T-helper 1 cell treated with Interleukin-12 subunit alpha and Interleukin-12 subunit beta and Interleukin-4 antibody, amounts not matched to agents 30 μg/mL and 1 μg/mL, for 36 hours (primary cell): Measurements from ENCODE around the gene NOTCH1.

Source experiments
- H3K27ac Mint-ChIP-seq: one replicate; pipeline ENCODE4 v1.8.0; 2021; ENCODE audit warnings: mild to moderate bottlenecking, mixed read lengths
- H3K27me3 Mint-ChIP-seq: one replicate; pipeline ENCODE4 v1.8.0; 2021; ENCODE audit warnings: low read depth, mixed read lengths
- H3K36me3 Mint-ChIP-seq: one replicate; pipeline ENCODE4 v1.8.0; 2021; ENCODE audit warnings: low read depth, mixed read lengths
- H3K4me1 Mint-ChIP-seq: one replicate; pipeline ENCODE4 v1.8.0; 2021; ENCODE audit warnings: low read depth, mixed read lengths
- H3K4me3 Mint-ChIP-seq: one replicate; pipeline ENCODE4 v1.8.0; 2021; ENCODE audit warnings: mild to moderate bottlenecking, moderate library complexity, mixed read lengths
- H3K9me3 Mint-ChIP-seq: one replicate; pipeline ENCODE4 v1.8.0; 2021; ENCODE audit warnings: mixed read lengths

NOTCH1 gene

GRCh38 chr9:136484153-136485048 lies 61.4 kb downstream of the NOTCH1 start:
- H3K27me3 Mint-ChIP-seq, result peaks cover 8% of the 10 kb centered on the region
- H3K27ac Mint-ChIP-seq, result no peak overlapping the region
- peaks cover 18% of the 10 kb centered on the region for H3K4me1 Mint-ChIP-seq
- H3K36me3 Mint-ChIP-seq, result peaks cover 4% of the 10 kb centered on the region
- no peaks in the 10 kb centered on the region for H3K9me3 Mint-ChIP-seq
- peak overlapping the region; percentile 56 for H3K4me3 Mint-ChIP-seq

GRCh38 chr9:136483589-136484152 lies 62.2 kb downstream of the NOTCH1 start:
- peak overlapping the region; percentile 97 for H3K4me3 Mint-ChIP-seq
- H3K27me3 Mint-ChIP-seq, result peaks cover 8% of the 10 kb centered on the region
- peak overlapping the region; percentile 97 for H3K27ac Mint-ChIP-seq
- peaks cover 18% of the 10 kb centered on the region for H3K4me1 Mint-ChIP-seq
- H3K36me3 Mint-ChIP-seq, result peaks cover 4% of the 10 kb centered on the region
- no peaks in the 10 kb centered on the region for H3K9me3 Mint-ChIP-seq

GRCh38 chr9:136482793-136483588 lies 62.9 kb downstream of the NOTCH1 start, which contains the start of gene SEC16A:
Gene SEC16A (minus strand): TSS chr9:136483040. CDS start chr9:136477615, 5,425 bp downstream.
- peaks cover 21% of the 10 kb centered on the region for H3K4me1 Mint-ChIP-seq
- H3K36me3 Mint-ChIP-seq, result peaks cover 4% of the 10 kb centered on the region
- no peaks in the 10 kb centered on the region for H3K9me3 Mint-ChIP-seq

GRCh38 chr9:136482046-136482792 lies 63.6 kb downstream of the NOTCH1 start:
- H3K36me3 Mint-ChIP-seq, result peaks cover 6% of the 10 kb centered on the region
- peak overlapping the region; percentile 93 for H3K4me3 Mint-ChIP-seq
- H3K9me3 Mint-ChIP-seq, result no peaks in the 10 kb centered on the region
- peaks cover 1% of the 10 kb centered on the region for H3K27me3 Mint-ChIP-seq
- H3K27ac Mint-ChIP-seq, result peak overlapping the region; percentile 88
- peaks cover 22% of the 10 kb centered on the region for H3K4me1 Mint-ChIP-seq

More at GRCh38 chr9:136482793-136483588, 62.9 kb downstream of the NOTCH1 start, which contains the start of gene SEC16A:
- peaks cover 8% of the 10 kb centered on the region for H3K27me3 Mint-ChIP-seq
- H3K4me3 Mint-ChIP-seq, result peak within 1 kb of the TSS; percentile 97
- H3K27ac Mint-ChIP-seq, result peak within 1 kb of the TSS; percentile 97

GRCh38 chr9:136481558-136481957 lies 64.3 kb downstream of the NOTCH1 start:
- H3K27me3 Mint-ChIP-seq, result no peaks in the 10 kb centered on the region
- H3K9me3 Mint-ChIP-seq, result no peaks in the 10 kb centered on the region
- H3K27ac Mint-ChIP-seq, result peak overlapping the region; percentile 88
- peak overlapping the region; percentile 93 for H3K4me3 Mint-ChIP-seq
- H3K36me3 Mint-ChIP-seq, result peaks cover 6% of the 10 kb centered on the region
- H3K4me1 Mint-ChIP-seq, result peaks cover 22% of the 10 kb centered on the region

GRCh38 chr9:136476369-136477150 lies 69.3 kb downstream of the NOTCH1 start:
- Mint-ChIP-seq H3K9me3 (no peaks in the 10 kb centered on the region), H3K27me3 (no peaks in the 10 kb centered on the region), H3K36me3 (peaks cover 13% of the 10 kb centered on the region), H3K4me1 (peaks cover 15% of the 10 kb centered on the region), H3K27ac (no peak overlapping the region), H3K4me3 (no peak overlapping the region)

GRCh38 chr9:136474974-136475865 lies 70.6 kb downstream of the NOTCH1 start:
- no peak overlapping the region for H3K4me3 Mint-ChIP-seq
- no peak overlapping the region for H3K27ac Mint-ChIP-seq
- peaks cover 8% of the 10 kb centered on the region for H3K4me1 Mint-ChIP-seq
- peaks cover 21% of the 10 kb centered on the region for H3K36me3 Mint-ChIP-seq
- no peaks in the 10 kb centered on the region for H3K9me3 Mint-ChIP-seq
- H3K27me3 Mint-ChIP-seq, result no peaks in the 10 kb centered on the region

- Mint-ChIP-seq H3K27me3 (no peaks in the 10 kb centered on the region), H3K9me3 (no peaks in the 10 kb centered on the region), H3K4me3 (no peak overlapping the region), H3K27ac (no peak overlapping the region), H3K4me1 (peaks cover 4% of the 10 kb centered on the region), H3K36me3 (peaks cover 20% of the 10 kb centered on the region)
These were observed 71.7 kb downstream of the NOTCH1 start for GRCh38 chr9:136474021-136474640.

GRCh38 chr9:136473354-136473721 lies 72.5 kb downstream of the NOTCH1 start:
- H3K4me3 Mint-ChIP-seq, result no peak overlapping the region
- H3K4me1 Mint-ChIP-seq, result peaks cover 2% of the 10 kb centered on the region
- H3K27me3 Mint-ChIP-seq, result no peaks in the 10 kb centered on the region
- H3K27ac Mint-ChIP-seq, result no peak overlapping the region
- H3K36me3 Mint-ChIP-seq, result peaks cover 20% of the 10 kb centered on the region
- H3K9me3 Mint-ChIP-seq, result no peaks in the 10 kb centered on the region

- H3K27ac Mint-ChIP-seq, result no peak overlapping the region
- H3K4me3 Mint-ChIP-seq, result no peak overlapping the region
- H3K4me1 Mint-ChIP-seq, result peaks cover under 1% of the 10 kb centered on the region
- H3K27me3 Mint-ChIP-seq, result no peaks in the 10 kb centered on the region
- H3K9me3 Mint-ChIP-seq, result no peaks in the 10 kb centered on the region
- peaks cover 20% of the 10 kb centered on the region for H3K36me3 Mint-ChIP-seq
These were observed 73.1 kb downstream of the NOTCH1 start for GRCh38 chr9:136472640-136473353.

GRCh38 chr9:136471802-136472487 lies 73.9 kb downstream of the NOTCH1 start:
- Mint-ChIP-seq H3K36me3 (peaks cover 19% of the 10 kb centered on the region), H3K4me3 (no peak overlapping the region), H3K9me3 (no peaks in the 10 kb centered on the region), H3K27me3 (no peaks in the 10 kb centered on the region), H3K27ac (no peak overlapping the region), H3K4me1 (no peaks in the 10 kb centered on the region)
